Right lobe of liver (tissue), 4 donors: ENCODE measurements around the gene C4orf50.

Source experiments
- POLR2A ChIP-seq: fragments of 450-650 bp; IDR thresholded peaks from one replicate; pipeline ENCODE4 v1.6.1; 2017; ENCODE audit warnings: antibody characterized with exemption, mild to moderate bottlenecking
- TF ChIP-seq, protein P1 (sequence below), 4 donors: fragments of 200-600 bp in 3 of 4; fragments of 450-650 bp in 1 of 4; IDR thresholded peaks; one replicate each; pipeline versions ENCODE4 v1.5.1 to v1.8.0; 2016 to 2022; ENCODE audit warnings: antibody characterized with exemption in 4 of 4, mild to moderate bottlenecking in 2 of 4
- donor health status: DM: no; HTN: no; CAD: no.
- donor health status: DM: no; HTN: no; CAD: no.
- donor health status: DM: no; HTN: yes; CAD: no.

DNA sequence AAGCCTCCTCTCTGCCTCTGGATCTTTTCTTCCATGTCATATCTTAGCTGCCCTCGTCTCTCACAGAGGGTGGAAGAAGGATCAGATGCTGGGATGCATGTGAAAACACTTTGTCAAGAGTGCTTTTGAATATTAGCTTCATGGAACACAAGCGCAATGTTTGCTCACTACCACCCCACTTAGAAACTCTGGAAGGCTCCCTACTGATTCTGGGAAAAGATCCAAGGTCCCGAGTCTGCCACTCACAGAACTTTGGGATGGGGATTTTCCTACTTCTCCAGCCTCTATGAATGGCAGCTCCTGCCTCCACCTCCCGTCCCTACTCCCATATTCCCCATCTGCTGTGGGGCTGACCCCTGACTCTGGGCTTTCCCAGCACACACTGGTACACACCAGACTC, 85.1 kb downstream of the C4orf50 start:
- TF ChIP-seq, protein P1, sequence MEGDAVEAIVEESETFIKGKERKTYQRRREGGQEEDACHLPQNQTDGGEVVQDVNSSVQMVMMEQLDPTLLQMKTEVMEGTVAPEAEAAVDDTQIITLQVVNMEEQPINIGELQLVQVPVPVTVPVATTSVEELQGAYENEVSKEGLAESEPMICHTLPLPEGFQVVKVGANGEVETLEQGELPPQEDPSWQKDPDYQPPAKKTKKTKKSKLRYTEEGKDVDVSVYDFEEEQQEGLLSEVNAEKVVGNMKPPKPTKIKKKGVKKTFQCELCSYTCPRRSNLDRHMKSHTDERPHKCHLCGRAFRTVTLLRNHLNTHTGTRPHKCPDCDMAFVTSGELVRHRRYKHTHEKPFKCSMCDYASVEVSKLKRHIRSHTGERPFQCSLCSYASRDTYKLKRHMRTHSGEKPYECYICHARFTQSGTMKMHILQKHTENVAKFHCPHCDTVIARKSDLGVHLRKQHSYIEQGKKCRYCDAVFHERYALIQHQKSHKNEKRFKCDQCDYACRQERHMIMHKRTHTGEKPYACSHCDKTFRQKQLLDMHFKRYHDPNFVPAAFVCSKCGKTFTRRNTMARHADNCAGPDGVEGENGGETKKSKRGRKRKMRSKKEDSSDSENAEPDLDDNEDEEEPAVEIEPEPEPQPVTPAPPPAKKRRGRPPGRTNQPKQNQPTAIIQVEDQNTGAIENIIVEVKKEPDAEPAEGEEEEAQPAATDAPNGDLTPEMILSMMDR (IDR thresholded peaks at IDR 0.05) = no peak
- no peak for TF ChIP-seq POLR2A
